Uterus (tissue), 4 donors: Measurements from ENCODE around the gene TRMT10C. TPM values are rescaled to one million over a fixed set of nuclear protein-coding genes. Genes with fewer than 3 reads are reported as not detected.

Experiments
- DNase-seq, 2 donors: peaks; one replicate each; pipeline ENCODE4 v3.0.0-alpha.2; 2019 to 2020
- H3K27ac ChIP-seq, 2 donors: fragments of 200-600 bp; sonication (generic); 1 replicate in 1 of 2; 2 replicates in 1 of 2; pipeline ENCODE4 v1.5.1; 2016 to 2018
- H3K27me3 ChIP-seq, 2 donors: fragments of 200-600 bp; sonication (generic); one replicate each; pipeline ENCODE4 v1.5.1; 2018 to 2019; ENCODE audit warnings: control low read depth in 1 of 2
- H3K36me3 ChIP-seq, 2 donors: fragments of 200-600 bp; sonication (generic); one replicate each; pipeline ENCODE4 v1.5.1; 2019; ENCODE audit warnings: control low read depth in 1 of 2
- H3K4me1 ChIP-seq, 2 donors: fragments of 200-600 bp; sonication (generic); one replicate each; pipeline ENCODE4 v1.5.1; 2018 to 2019; ENCODE audit warnings: control low read depth in 1 of 2
- H3K4me3 ChIP-seq, 2 donors: fragments of 200-600 bp; sonication (generic); 1 replicate in 1 of 2; 2 replicates in 1 of 2; pipeline ENCODE4 v1.5.1; 2018 to 2019; ENCODE audit warnings: mild to moderate bottlenecking in 1 of 2
- H3K9me3 ChIP-seq, 2 donors: fragments of 200-600 bp; sonication (generic); one replicate each; pipeline ENCODE4 v1.5.1; 2019; ENCODE audit warnings: control low read depth in 1 of 2
- CTCF ChIP-seq, 4 experiments: fragments of 200-600 bp in 2 of 4; fragments of 450-650 bp in 2 of 4; sonication (generic) in 2 of 4; IDR thresholded peaks; one replicate each; pipeline ENCODE4 v1.5.1; 2016 to 2019; ENCODE audit warnings: antibody characterized with exemption in 4 of 4, mild to moderate bottlenecking in 2 of 4, moderate library complexity in 1 of 4
- POLR2A ChIP-seq, 2 donors: fragments of 450-650 bp; IDR thresholded peaks; one replicate each; pipeline ENCODE4 v1.6.1; 2016; ENCODE audit warnings: antibody characterized with exemption in 2 of 2, mild to moderate bottlenecking in 1 of 2, moderate library complexity in 1 of 2
- intact Hi-C: fragments of 100-400 bp; cut with DNase I; formaldehyde crosslinking; loops from one replicate; pipeline ENCODE4 v1.15.1; 2023; ENCODE audit warnings: low total_unique reads
- total RNA-seq, 4 donors: library from RNA; depleted of rRNA in 3 of 4; stranded (reverse); fragments of >200 nt in 3 of 4; gene quantifications; one replicate each; pipeline versions ENCODE4 v1.1.0 to v1.2.4, GENCODE V29; 2014 to 2023
- donor health status: DM: yes; HTN: yes; CAD: no.

TRMT10C gene
- total RNA-seq, 4 donors from 2014 or later, result 3.1 to 47.8 (median 16.7) TPM

GRCh38 chr3:101571028-101571895 lies 9.6 kb downstream of the TRMT10C start:
- Histone ChIP-seq H3K27me3 (no peaks in the 10 kb centered on the region), H3K27ac (no peak overlapping the region), H3K4me3 (no peak overlapping the region), H3K9me3 (no peaks in the 10 kb centered on the region), H3K36me3 (no peaks in the 10 kb centered on the region), H3K4me1 (peaks cover 0 to 6% of the 10 kb centered on the region in 2 donors)
- TF ChIP-seq CTCF (IDR thresholded peaks at IDR 0.05), result no peak
- TF ChIP-seq POLR2A (IDR thresholded peaks at IDR 0.05), result no peak
- DNase-seq, result no peak
- intact Hi-C loops, result loop anchor here (10.0 kb wide), 1 partner anchor 104 kb away; the partner anchor contains the start of gene ZBTB11

GRCh38 chr3:101573449-101574387 lies 12.1 kb downstream of the TRMT10C start, which contains the start of gene PCNP:
Gene PCNP, plus strand, starts transcription at chr3:101574180. Its CDS starts 36 bp downstream, at chr3:101574216.
- Histone ChIP-seq H3K9me3 (no peaks in the 10 kb centered on the region), H3K27me3 (no peaks in the 10 kb centered on the region), H3K36me3 (no peaks in the 10 kb centered on the region), H3K4me1 (peaks cover 0 to 16% of the 10 kb centered on the region in 2 donors), H3K4me3 (peak within 1 kb of the TSS; percentile 95 to 97), H3K27ac (peak within 1 kb of the TSS; percentile 98 to 99)
- intact Hi-C loops, result loop anchor here (10.0 kb wide), 1 partner anchor 101 kb away; the partner anchor contains the start of gene ZBTB11
- DNase-seq, result peak; percentile 99
- TF ChIP-seq POLR2A (IDR thresholded peaks at IDR 0.05) (peak; percentile 62 to 77), CTCF (IDR thresholded peaks at IDR 0.05) (peak; percentile 83 to 91 (median 88))

- no peak for TF ChIP-seq CTCF (IDR thresholded peaks at IDR 0.05)
- TF ChIP-seq POLR2A (IDR thresholded peaks at IDR 0.05), result no peak
- Histone ChIP-seq H3K4me3 (peak overlapping the region; percentile 95 to 97), H3K27me3 (no peaks in the 10 kb centered on the region), H3K9me3 (no peaks in the 10 kb centered on the region), H3K27ac (peak overlapping the region; percentile 98 to 99), H3K36me3 (no peaks in the 10 kb centered on the region), H3K4me1 (peaks cover 0 to 16% of the 10 kb centered on the region in 2 donors)
- DNase-seq, result peak; percentile 40 to 55
- intact Hi-C loops, result loop anchor here (10.0 kb wide), 1 partner anchor 100 kb away; the partner anchor contains the start of gene ZBTB11
Measured at GRCh38 chr3:101574388-101575112, 12.9 kb downstream of the TRMT10C start.

- Histone ChIP-seq H3K4me3 (no peak overlapping the region), H3K27ac (no peak overlapping the region), H3K9me3 (no peaks in the 10 kb centered on the region), H3K4me1 (peaks cover 0 to 22% of the 10 kb centered on the region in 2 donors), H3K27me3 (no peaks in the 10 kb centered on the region), H3K36me3 (no peaks in the 10 kb centered on the region)
- no peak for DNase-seq
- intact Hi-C loops, result loop anchor here (10.0 kb wide), 1 partner anchor 98 kb away; the partner anchor contains the start of gene ZBTB11
- no peak for TF ChIP-seq CTCF (IDR thresholded peaks at IDR 0.05)
- TF ChIP-seq POLR2A (IDR thresholded peaks at IDR 0.05), result no peak
Measured at GRCh38 chr3:101577286-101577685, 15.6 kb downstream of the TRMT10C start.
